Neuron (in vitro differentiated cells): ENCODE data around the gene TLCD3A.
"Not testable (repeated sequence)": the region's sequence is repeated elsewhere in the genome, so short reads cannot be mapped to it uniquely, and the experiment has no call there.

Source experiments
- H2AFZ ChIP-seq: one replicate; pipeline ENCODE4 v1.6.1; 2013; ENCODE audit warnings: low read depth, mild to moderate bottlenecking, inconsistent platforms, low read length, moderate library complexity
- H3K27me3 ChIP-seq: one replicate; pipeline ENCODE4 v1.6.1; 2013; ENCODE audit warnings: low read length; ENCODE audit not compliant: insufficient read depth
- H3K36me3 ChIP-seq: one replicate; pipeline ENCODE4 v1.6.1; 2013; ENCODE audit warnings: low read length; ENCODE audit not compliant: insufficient read depth
- H3K4me1 ChIP-seq: one replicate; pipeline ENCODE4 v1.6.1; 2013; ENCODE audit warnings: low read length; ENCODE audit not compliant: insufficient read depth
- H3K4me3 ChIP-seq: 2 replicates; pipeline ENCODE4 v1.5.1; 2013; ENCODE audit warnings: mild to moderate bottlenecking, low read length, moderate library complexity
- H3K9me3 ChIP-seq: one replicate; pipeline ENCODE4 v1.6.1; 2013; ENCODE audit warnings: low read length

The TLCD3A gene

DNA sequence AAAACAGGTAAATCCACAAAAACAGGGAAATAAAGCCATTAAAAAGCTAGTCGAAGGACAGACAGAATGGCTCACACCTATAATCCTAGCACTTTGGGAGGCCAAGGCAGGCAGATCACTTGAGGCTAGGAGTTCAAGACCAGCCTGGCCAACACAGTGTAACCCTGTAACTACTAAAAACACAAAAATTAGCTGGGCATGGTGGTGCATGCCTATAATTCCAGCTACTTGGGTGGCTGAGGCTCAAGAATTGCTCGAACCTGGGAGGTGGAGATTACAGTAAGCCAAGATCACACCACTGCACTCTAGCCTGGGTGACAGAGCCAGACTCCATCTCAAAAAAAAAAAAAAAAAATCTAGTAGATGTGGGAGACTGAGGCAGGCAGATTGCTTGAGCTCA lies 34.3 kb upstream of the TLCD3A start:
- not testable (repeated sequence) for H2AFZ ChIP-seq, H3K4me1 ChIP-seq, H3K4me3 ChIP-seq, H3K9me3 ChIP-seq, H3K27me3 ChIP-seq
- H3K36me3 ChIP-seq = peaks cover 43% of the 10 kb centered on the region

DNA sequence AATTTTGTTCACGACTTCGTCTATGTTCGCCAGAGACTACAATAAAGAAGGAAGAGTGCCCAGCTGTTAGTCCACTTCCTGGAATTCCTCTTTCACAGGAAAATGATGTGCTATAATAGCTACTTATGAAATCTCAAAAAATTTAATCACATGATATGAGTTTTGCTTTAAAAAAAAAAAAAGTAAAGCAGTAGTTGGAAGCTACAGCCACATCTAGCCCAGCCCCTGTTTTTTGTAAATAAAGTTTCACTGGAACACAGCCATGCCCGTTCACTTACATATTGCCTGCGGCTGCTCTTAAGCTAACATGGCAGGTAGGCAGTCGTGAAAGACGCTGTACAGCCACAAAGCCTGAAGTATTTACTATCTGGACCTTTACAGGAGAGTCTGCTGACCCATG lies 33.1 kb upstream of the TLCD3A start:
- H3K4me3 ChIP-seq = no peak overlapping the region
- no peaks in the 10 kb centered on the region for H3K27me3 ChIP-seq
- H3K4me1 ChIP-seq = no peaks in the 10 kb centered on the region
- no peak overlapping the region for H2AFZ ChIP-seq
- no peaks in the 10 kb centered on the region for H3K9me3 ChIP-seq
- peaks cover 35% of the 10 kb centered on the region for H3K36me3 ChIP-seq

DNA sequence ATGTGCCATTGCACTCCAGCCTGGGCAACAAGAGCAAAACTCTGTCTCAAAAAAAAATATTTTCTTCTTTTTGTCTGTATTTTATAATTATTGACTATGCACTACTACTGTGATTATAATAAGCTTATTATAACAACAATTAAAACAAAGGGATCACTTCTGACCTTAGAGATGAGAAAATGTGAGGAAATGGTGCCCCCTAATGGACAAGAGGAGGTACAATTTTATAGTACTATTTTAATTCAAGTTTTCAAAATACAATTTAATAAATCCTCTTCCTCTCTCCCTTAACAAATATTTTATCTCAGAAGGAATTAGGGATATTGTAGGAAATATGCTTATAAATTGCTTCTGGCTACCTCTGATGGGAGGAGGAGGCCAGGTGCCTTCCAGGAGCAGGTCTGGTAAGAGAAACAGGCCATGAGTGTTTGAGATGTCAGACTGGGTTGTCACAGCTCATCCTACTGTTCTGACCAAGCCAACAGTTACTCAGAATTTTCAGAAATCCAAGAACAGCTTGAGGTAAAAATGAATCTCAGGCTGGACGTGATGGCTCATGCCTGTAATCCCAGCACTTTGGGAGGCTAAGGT lies 31.8 kb upstream of the TLCD3A start:
- Histone ChIP-seq H3K27me3 (no peaks in the 10 kb centered on the region), H3K4me1 (no peaks in the 10 kb centered on the region), H3K36me3 (peaks cover 26% of the 10 kb centered on the region), H3K9me3 (no peaks in the 10 kb centered on the region), H2AFZ (no peak overlapping the region), H3K4me3 (no peak overlapping the region)

DNA sequence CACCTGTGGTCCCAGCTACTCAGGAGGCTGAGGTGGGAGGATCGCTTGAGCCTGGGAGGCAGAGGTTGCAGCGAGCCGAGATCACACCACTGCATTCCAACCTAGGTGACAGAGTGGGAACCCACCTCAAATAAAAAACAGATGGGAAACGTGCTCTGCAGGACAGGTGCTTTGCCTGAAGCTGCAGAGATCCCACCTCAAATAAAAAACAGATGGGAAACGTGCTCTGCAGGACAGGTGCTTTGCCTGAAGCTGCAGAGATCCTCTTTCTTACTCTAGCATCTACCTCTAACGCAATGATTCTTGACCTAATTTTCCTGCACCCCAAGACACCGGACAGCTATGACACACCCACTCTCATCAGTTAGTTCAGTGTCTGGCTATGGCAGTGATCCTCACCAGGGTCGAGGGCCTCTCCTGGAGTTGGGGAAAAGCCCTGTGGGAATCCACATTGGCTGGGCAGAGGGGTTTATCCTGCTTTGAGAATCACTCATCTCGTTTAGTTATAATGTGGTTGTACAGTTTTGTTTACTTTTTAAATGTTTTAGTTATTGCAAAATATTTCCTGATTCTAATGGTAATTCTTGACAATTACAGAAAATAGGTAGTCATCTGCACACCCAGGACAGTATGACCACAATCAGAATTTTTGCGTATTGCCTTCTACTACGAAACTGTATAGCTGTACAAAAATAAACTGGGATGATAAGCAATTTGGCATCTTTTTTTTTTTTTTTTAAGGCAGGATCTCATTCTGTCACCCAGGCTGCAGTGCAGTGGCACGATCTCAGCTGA lies 29.1 kb upstream of the TLCD3A start:
- no peak overlapping the region for H2AFZ ChIP-seq
- no peak overlapping the region for H3K4me3 ChIP-seq
- H3K9me3 ChIP-seq = no peaks in the 10 kb centered on the region
- no peaks in the 10 kb centered on the region for H3K27me3 ChIP-seq
- peaks cover 13% of the 10 kb centered on the region for H3K36me3 ChIP-seq
- H3K4me1 ChIP-seq = peaks cover 7% of the 10 kb centered on the region

DNA sequence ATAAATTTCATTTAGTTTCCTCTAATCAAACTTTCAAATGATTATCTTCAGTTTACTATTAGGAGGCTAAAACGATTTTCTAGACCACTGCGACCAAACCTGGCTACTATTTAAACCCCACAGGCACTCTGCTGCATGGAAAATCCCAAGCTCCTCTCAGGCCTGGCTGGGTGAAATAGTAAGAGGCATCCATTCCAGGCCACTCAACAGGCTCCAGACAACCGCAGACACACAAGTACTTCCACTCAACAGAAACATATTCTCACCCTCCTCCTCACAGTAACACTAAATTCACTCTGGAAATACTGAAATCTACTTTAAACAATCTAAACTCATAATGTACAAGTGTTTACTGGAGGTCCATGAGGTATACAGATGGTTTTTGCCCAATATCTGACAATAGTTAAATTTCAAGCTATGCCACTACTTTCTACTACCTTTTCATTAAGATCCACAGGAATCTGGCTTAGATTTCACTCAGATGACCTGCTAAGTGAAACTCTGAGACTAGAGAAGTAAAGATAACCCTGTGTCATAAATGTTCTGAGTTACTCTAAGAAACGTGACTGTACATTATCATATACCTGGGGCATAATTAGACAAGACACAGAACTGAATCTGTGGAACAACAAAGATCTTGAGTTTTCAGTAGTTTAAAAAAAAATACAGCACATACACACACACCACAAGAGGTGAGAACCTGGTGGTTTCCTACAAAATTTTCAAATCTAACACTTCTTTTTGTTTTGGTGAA lies 28.1 kb upstream of the TLCD3A start:
- Histone ChIP-seq H3K4me1 (peaks cover 10% of the 10 kb centered on the region), H2AFZ (no peak overlapping the region), H3K4me3 (no peak overlapping the region), H3K9me3 (no peaks in the 10 kb centered on the region), H3K27me3 (no peaks in the 10 kb centered on the region), H3K36me3 (peaks cover 20% of the 10 kb centered on the region)

DNA sequence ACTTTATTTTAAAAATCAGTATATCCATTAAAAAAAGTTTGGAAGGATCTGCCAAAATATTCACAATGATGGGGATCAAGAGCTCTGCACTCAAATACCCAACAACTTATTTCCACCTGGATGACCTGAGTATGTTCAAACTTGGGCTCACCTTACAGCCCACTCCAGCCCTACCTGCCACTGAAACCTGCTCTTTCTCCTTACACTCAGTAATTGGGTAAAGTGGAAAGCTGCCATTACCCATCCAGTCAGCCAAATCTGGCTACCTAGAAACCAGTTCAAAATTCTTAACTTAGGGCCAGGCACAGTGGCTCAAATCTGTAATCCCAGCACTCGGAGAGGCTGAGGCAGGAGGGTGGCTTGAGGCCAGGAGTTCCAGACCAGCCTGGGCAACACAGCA lies 27.4 kb upstream of the TLCD3A start:
- H3K27me3 ChIP-seq = no peaks in the 10 kb centered on the region
- H3K4me3 ChIP-seq = no peak overlapping the region
- H3K36me3 ChIP-seq = peaks cover 27% of the 10 kb centered on the region

DNA sequence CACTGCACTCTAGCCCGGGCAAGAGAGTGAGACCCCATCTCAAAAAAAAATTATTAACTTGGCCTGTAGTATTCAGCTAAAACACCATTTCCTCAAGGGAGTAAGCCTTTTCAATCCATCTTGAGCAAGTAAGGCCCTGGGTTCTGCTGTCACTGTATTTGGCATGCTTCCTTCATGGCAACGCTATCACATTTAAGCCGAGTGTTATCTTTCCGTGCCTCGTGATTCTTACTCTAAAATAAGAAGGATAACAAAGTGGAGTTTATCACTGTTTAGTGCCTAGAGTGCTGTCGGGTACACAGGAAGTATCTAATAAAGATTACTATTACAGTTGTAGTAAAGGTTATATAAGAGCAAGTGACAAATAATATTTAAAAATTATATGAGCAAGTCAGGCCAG lies 26.5 kb upstream of the TLCD3A start:
- Histone ChIP-seq H3K36me3 (peaks cover 33% of the 10 kb centered on the region), H3K4me3 (no peak overlapping the region), H3K27me3 (no peaks in the 10 kb centered on the region), H3K4me1 (peaks cover 10% of the 10 kb centered on the region), H3K9me3 (no peaks in the 10 kb centered on the region), H2AFZ (no peak overlapping the region)

More for the DNA sequence above, 27.4 kb upstream of the TLCD3A start:
- H3K4me1 ChIP-seq = peaks cover 10% of the 10 kb centered on the region
- H2AFZ ChIP-seq = no peak overlapping the region
- no peaks in the 10 kb centered on the region for H3K9me3 ChIP-seq

DNA sequence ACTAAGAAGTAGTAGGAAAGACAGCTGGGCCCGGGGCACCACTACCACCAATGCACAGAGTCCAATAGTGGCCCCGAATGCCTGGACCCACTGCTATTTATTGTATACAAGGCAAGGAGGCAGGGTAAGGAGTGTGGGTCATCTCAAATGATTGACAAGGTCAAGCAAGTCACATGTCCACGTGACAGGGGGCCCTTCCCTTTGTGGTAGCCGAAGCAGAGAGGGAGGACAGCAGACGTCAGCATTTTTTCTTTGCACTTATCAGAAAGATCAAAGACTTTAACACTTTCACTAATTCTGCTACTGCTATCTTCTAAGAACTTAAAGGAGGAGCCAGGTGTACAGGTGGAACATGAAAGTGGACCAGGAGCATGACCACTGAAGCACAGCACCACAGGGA lies 24.3 kb upstream of the TLCD3A start:
- Histone ChIP-seq H3K9me3 (no peaks in the 10 kb centered on the region), H3K4me3 (no peak overlapping the region), H2AFZ (no peak overlapping the region), H3K36me3 (peaks cover 34% of the 10 kb centered on the region), H3K4me1 (peaks cover 10% of the 10 kb centered on the region), H3K27me3 (no peaks in the 10 kb centered on the region)

DNA sequence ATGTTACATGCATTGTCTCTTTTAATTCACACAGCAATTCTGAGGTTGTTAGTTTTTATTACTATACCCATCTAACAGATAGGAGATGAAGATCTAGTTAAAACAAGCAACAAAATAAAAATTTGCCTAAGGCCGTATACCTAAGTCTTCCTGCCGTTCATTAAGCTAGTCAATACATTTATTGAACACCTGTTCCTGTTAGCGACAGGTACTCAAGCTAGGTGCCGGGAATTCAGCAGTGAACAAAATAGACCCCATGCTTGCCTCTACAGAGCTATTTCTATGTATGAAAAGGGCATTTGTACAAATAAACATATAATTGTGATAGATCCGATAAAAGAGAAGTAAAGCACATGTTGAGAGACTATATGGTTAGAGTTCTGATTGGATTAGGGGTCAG lies 14.3 kb upstream of the TLCD3A start:
- Histone ChIP-seq H3K4me1 (peaks cover 12% of the 10 kb centered on the region), H3K9me3 (no peaks in the 10 kb centered on the region), H3K36me3 (no peaks in the 10 kb centered on the region), H2AFZ (no peak overlapping the region), H3K27me3 (no peaks in the 10 kb centered on the region), H3K4me3 (no peak overlapping the region)

DNA sequence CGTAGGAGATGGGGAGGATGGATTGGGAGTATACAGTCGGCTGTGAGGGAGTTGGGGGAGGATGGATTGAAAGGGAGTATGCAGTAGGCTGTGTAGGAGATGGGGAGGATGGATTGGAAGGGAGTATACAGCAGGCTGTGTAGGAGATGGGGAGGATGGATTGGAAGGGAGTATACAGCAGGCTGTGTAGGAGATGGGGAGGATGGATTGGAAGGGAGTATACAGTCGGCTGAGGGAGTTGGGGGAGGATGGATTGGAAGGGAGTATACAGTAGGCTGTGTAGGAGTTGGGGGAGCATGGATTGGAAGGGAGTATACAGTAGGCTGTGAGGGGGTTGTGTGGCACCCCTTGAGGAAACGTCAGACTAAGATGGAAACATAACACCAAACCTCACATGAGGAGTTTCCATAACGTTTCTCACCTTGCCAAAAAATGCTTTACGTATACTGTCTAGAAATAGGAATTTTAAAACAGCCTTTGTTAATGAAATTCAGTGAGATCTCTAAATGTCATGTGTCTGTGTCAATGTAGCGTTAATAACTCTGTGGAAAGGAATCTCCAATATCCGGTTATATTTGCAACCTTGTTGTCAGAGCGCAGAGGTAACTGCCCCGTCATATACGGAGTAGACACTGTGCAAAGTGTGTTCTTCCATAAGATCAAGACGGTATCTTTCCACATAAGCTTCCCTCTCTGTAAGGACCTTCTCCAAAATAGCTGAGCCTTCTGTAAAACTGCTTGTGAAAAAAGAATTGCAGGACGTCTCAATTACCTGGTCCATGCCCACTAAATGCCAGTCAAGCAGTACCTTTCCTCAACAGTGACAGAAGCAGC lies 11.5 kb upstream of the TLCD3A start:
- Histone ChIP-seq H3K36me3 (no peaks in the 10 kb centered on the region), H3K9me3 (no peaks in the 10 kb centered on the region), H3K4me3 (no peak overlapping the region), H3K4me1 (peaks cover 4% of the 10 kb centered on the region), H2AFZ (no peak overlapping the region), H3K27me3 (no peaks in the 10 kb centered on the region)

DNA sequence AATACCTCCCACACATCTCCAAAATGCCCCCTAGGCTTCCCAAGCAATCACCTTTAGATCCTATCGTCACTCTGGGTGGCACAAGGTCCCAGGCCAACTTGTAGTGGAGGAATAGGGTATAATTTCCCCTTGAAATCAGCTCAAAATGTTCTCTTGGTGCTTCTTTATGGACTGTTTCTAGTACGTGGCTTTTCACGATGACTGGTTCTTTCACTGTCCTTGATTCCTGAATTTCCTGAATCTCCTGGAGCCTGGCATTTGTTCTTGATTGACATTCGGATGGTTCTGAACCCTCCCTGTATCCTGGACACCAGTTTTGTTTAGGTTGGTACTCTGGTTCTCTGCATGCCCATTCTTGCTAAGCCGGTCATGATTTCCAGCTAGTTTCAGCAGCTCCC lies 10.9 kb upstream of the TLCD3A start:
- no peaks in the 10 kb centered on the region for H3K36me3 ChIP-seq
- H2AFZ ChIP-seq = no peak overlapping the region
- no peaks in the 10 kb centered on the region for H3K27me3 ChIP-seq
- H3K4me1 ChIP-seq = no peaks in the 10 kb centered on the region
- no peak overlapping the region for H3K4me3 ChIP-seq
- H3K9me3 ChIP-seq = no peaks in the 10 kb centered on the region

DNA sequence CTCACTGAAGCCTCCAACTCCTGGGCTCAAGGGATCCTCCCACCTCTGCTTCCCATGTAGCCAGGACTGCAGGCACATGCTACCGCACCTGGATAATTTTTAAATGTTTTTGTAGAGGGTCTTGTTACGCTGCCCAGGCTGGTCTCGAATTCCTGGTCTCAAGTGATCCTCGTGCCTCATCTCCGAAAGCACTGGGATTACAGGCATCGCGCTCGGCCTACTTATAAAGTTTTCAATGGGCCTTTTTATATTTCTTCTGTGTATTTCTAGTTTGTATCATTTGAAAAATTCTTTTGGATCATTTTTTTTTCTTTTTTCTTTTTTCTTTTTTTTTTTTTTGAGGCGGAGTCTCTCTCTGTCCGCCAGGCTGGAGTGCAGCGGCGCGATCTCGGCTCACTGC lies 7.3 kb upstream of the TLCD3A start:
- Histone ChIP-seq H3K27me3 (no peaks in the 10 kb centered on the region), H3K4me1 (peaks cover 4% of the 10 kb centered on the region), H3K36me3 (peaks cover 3% of the 10 kb centered on the region), H3K9me3 (peaks cover 2% of the 10 kb centered on the region), H2AFZ (no peak overlapping the region), H3K4me3 (no peak overlapping the region)

DNA sequence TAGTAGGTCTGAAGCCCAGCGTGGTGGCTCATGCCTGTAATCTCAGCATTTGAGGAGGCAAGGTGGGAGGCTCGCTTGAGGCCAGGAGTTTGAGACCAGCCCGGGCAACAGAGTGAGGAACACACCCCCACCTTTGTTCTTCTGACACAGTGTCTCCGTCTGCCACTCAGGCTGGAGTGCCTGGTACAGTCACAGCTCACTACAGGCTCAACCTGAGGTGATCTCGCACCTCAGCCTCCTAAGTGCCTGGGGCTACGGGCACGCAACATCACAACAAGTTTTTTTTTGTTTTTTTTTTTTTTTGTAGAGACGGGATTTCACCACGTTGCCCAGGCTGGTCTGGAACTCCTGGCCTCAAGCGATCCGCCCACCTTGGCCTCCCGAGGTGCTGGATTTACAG lies 6.7 kb upstream of the TLCD3A start:
- peaks cover 2% of the 10 kb centered on the region for H3K9me3 ChIP-seq
- peaks cover 3% of the 10 kb centered on the region for H3K36me3 ChIP-seq
- H3K27me3 ChIP-seq = no peaks in the 10 kb centered on the region
- no peak overlapping the region for H2AFZ ChIP-seq
- H3K4me3 ChIP-seq = no peak overlapping the region
- H3K4me1 ChIP-seq = peaks cover 4% of the 10 kb centered on the region
